NCI-H2107 treated with DMSO at 0.1 percent for 48 hours (cell line): ENCODE results near the gene GNG13.
"Not testable (repeated sequence)": the region's sequence is repeated elsewhere in the genome, so short reads cannot be mapped to it uniquely, and the experiment has no call there.

ENCODE experiments used
- DNase-seq: peaks from one replicate; lab custom pipeline; 2025; ENCODE audit not compliant: unreplicated experiment; lab: John Stamatoyannopoulos, UW

Gene GNG13, protein sequence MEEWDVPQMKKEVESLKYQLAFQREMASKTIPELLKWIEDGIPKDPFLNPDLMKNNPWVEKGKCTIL

DNA sequence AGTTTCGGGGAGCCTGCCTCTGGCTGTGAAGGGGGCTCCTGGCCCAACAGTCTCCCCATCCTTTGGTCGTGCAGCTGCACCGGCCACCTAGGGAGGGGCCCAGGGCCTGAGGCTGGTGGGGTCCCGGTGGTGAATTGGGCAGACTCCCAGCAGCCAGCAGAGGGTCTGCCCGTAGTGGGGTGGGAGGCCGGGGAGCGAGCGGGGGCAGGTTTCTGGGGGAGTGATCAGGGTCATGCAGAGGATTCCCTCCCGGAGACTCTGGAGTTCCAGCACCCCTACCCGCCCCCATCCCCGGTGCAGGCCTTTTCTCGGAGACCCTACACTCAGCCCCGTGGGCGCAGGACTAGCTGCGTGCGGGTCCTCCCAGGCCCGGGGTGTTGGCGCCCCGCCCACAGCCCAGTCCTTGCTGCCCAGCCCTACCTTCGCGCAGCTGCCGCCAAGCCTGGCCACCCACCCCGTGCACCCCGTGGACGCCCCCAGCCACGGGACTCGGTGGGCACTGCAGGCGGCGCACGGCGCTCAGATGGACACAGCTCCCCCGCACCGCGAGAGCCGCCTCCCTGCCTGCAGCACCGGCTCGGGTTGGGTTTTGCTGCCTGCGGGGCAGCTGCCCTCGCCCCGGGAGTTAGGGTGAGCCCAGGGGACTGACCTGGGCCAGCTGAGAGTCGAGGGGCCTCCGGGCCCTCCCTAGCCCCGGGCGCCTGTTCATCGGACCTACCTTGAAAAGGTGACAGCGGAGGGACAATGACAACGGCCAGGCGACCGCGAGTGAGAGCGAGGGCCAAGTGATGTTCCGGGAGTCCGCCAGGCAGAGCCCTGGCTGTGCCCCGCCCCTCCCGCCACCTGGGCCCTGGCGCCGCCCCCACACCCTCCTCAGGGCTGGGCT, at the start of gene GNG13:
Gene GNG13 (minus strand): TSS at position 787 of the 886 bp plus-strand sequence. CDS start 1,657 bp downstream, outside the sequence.
- no peak for DNase-seq

DNA sequence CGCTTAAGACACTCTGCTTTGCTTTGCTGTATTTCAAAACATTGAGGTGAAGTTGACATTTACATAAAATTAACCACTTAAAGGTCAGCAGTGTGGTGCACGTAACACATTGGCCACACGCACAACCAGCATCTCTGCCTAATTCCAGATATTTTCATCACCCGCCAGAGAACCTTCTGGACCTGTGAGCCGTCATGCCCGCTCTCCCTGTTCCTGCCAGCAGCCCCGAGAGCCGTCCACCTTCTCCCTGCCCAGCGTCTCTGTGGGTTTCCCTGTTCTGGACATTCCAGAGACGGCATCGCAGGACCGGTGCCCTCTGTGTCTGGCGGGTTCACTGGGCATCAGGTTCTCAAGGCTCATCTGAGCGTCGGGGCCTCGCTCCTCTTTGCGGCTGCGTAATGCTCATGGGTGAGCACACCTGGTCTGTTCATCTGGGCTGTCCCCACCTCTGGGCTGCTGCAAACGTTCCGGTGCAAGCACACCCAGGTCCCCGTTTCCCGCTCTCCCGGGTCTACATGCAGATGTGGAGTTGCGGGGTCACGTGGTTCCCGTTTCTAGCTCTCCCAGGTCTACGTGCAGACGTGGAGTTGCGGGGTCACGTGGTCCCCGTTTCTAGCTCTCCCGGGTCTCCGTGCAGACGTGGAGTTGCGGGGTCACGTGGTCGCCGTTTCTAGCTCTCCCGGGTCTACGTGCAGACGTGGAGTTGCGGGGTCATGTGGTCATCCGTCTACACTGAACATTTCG, 48.1 kb upstream of the GNG13 start:
- DNase-seq, result no peak

DNA sequence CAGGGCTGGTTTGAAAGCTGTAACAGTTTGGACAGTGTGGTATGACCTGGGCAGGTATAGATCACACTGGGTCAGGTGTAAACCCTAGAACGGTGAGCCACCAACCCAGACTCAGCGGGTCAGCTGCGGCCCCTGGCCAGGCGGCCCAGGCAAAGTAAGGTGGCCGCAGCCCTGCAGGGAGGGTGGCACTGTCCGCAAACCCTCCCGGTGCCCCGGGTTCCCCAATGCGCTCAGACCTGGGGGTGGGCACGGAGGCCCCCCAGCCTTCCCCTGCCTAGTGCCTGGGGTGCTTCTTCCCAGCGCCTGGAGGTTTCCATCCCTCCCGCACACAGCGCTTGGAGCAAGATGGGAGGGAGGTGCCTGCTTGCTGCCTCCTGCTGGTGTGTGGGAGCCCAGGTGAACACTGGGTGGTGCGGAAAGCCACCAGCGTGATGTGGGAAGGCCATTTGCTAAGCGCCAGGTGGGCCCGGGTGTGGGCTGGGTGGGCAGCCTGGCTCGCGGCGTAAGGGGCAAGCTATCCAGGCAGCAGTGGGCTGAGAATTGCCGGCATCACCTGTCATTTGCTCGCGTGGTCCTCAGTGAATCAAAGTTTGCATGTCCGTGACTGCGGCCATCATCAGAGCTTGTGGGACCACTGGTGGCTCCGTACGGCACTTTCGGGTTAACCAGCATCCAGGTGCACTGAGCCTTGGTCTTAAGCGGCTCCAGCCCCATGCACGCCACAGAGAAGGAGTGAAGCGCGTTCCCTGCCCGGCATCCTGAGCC, 47.3 kb upstream of the GNG13 start:
- DNase-seq, result no peak

DNA sequence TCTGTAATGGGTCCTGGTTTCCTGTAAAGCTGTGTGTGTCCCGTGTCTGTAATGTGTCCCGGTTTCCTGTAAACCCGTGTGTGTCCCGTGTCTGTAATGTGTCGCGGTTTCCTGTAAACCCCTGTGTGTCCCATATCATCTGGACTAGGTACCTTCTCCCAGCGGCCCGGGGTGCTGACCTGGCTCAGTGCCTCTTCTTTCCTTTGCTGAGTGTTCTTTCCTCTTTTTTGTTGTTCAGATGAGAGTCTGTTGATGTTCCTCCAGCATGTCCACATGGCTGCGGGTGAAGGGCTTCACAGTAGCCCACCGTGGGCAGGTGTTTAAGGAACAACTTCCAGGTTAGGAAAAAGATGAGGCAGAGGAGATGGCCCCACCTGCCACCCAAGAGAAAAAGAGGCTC, 46.6 kb upstream of the GNG13 start:
- DNase-seq, result no peak

DNA sequence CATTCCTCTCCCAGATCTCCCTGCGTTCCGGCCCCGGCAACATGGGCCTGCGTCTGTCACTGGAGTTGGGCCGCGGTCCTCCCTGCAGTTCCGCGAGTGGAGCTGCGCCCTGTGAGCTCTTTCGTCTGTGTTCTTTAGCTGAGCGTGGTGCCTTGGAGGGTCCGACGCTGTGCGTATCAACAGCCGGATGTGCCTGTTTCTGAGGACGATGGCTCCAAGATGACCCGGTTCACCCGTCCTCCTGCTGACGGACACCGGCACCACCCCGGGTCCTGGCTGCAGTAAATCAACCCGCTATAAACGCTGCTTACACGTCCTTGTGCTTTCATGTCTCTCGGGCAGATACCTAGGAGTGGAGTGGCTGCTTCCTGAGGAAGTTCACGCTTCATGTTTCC, 44.8 kb upstream of the GNG13 start:
- DNase-seq, result no peak

DNA sequence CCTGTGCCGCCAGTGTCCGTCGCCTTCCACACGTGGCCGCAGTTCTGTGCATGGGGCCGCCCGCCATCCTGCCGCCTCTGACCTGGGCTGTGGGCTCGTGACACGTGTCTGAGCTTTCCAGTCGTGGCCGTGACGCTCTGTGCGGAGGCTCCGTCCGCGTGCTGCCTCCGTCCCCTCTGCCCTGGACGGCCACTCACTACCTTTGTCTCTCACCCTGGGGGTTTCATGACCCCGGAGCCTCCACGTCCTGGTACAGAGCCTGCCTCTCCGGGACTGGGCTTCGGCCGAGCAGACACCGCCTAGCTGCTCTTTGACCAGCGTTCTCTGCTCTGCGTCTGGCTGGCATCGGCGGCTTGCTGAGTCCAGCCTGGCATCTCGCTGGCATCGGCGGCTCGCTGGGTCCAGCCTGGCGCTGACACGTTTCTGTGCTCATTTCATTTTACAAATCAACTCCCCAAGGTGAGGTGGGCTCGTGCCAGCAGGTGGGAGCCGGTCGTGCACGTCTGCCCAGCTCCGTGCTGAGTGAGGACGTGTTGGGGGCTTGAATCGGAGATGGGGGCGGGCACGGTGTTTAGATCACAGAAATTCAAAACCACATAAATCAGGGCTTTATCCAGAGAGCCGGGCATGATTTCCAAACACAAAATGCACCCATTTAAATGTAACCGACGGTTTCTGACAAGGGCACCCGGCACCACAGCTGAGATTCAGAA, 44.3 kb upstream of the GNG13 start:
- no peak for DNase-seq

DNA sequence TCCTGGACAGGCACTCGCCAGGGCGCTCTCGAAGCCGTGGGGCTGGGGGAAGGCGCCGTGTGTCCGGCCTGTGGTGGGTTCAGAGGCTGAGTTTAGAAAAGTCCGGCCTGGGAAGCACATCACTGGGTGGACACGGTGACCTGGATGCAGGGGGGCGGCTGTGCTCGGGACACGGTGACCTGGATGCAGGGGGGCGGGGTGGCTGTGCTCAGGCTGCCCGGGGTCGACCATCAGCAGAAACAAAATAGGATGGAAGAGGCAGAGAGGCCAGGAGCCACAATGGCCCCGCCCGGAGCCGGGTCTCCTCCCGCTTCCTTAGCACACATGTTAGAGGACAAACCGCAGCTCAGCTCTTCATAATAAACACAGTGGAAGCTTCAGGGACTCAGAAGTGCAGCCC, 43.2 kb upstream of the GNG13 start:
- DNase-seq, result no peak

DNA sequence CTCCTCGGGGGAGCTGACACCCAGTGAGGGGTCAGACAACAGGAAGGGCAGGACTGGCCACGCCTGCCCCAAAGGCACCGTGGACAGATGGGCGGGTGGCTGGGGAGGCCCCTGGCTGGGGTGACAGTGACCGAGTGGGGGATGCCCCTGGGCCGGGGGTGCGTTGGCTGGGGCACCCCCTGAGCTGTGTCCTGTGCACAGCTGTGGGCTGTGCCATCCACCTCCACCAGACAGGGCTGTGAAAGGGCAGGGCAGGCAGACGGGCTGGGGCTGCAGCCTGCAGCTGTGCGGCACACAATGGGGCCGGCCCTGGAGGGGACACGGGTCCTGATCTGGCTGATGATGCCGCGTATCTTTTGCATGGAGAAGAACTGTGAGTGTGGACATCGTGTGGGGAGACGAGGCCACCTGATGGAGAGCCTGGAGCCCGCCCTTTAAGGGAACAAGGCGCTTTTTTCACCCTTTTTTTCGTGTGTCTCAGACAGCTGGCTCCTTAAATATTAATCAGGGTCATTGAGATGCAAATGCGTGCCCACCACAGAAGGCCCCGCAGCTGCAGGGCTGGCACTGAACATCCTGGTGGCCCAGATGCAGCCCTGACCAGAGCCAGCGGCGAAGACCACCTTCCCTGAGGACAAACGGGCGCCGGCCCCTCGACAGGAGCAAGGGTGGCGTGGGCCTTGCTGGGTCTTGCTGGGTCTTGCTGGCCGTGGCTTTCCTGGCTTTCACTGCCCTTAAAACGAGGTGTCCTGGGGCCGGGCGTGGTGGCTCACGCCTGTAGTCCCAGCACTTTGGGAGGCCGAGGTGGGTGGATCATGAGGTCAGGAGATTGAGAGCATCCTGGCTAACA, 42.4 kb upstream of the GNG13 start:
- no peak for DNase-seq

DNA sequence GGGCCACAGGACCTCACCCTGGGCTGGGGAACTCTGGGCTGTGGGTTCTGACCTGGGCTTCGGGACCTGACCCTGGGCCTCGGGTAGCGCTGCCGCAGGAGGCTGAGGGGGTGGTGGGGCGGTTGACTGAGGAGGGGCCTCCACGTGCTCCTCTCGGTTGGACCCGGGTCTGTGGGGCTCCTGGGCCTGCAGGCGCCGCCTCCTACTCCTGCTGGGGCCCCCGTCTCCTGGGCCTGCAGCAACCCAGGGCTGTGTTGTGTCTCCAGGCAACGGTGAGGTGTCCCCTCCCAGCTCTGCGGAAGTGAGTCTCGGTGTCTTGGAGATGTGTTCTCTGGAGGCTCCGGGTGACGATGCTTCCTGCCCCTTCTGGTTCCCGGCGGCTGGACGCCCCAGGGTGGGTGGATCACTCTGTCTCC, 41.5 kb upstream of the GNG13 start:
- no peak for DNase-seq

DNA sequence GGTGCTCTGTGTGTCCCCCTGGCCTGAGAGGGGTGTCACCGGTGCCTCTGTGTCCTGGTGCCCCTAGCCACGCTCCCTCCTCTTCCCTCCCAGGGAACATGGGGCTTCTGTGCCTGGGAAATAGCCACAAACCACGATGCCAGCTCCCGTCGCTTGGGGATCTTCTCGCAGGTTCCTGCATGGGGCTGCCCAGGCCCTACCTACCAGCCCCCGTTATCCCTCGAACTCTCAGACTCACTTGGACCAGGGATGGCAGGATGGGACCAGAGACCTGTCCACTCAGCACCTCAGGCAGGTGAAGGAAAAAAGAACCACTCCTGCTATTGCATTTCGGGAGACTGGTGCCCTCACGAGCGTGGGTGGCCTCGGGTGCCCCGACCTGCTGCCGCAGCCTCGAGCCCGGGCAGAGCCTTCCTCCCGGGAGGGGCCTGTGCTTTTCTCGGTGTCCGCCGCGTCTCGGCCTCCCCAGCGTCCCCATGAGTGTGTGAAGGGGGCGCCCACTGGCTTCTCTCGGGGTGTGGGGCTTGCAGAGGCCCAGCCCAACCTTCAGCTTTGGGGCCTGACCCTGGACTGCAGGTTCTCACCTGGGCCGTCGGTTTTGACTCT, 41.0 kb upstream of the GNG13 start:
- no peak for DNase-seq

DNA sequence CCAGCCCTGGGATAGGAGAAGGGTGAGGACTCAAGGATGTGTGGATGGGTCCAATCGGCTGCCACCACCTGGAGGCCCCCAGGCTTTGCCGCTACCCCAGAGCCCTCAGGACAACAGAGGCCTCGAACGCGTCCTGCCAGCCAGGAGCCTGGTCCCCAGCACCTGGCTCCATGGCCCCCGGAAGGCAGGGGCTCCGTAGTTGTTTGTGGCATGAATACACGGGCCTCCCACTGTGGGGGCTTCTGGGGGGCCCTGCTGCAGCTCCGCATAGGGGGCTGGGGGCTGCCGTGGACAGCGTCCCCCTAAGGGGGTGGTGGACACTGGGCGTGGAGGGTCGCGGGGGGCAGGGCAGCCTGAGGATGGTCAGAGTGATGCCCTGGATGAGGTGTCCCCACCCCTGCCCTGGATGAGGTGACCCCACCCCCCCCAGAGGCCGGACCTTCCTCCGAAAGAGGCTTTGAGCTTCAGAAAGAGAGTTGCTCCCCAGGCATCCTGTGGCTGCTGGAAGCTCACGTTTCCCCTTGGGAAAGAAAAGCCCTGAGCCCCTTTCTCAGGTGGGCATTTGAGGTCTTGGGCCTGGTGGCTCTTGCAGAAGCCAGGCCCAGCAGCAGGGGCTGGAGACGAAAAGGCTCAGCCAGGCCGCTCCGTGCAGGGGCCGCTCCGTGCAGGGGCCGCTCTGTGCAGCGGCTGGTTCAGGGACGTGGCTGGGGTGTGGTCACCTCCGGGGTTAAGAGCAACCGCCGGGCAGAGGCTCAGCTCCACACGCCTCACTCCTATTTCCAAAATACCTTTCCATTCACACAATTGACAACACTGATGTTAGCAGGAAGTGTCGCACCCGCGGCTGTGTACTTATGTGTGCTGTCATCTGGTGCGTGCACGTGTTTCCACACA, 40.3 kb upstream of the GNG13 start:
- no peak for DNase-seq

DNA sequence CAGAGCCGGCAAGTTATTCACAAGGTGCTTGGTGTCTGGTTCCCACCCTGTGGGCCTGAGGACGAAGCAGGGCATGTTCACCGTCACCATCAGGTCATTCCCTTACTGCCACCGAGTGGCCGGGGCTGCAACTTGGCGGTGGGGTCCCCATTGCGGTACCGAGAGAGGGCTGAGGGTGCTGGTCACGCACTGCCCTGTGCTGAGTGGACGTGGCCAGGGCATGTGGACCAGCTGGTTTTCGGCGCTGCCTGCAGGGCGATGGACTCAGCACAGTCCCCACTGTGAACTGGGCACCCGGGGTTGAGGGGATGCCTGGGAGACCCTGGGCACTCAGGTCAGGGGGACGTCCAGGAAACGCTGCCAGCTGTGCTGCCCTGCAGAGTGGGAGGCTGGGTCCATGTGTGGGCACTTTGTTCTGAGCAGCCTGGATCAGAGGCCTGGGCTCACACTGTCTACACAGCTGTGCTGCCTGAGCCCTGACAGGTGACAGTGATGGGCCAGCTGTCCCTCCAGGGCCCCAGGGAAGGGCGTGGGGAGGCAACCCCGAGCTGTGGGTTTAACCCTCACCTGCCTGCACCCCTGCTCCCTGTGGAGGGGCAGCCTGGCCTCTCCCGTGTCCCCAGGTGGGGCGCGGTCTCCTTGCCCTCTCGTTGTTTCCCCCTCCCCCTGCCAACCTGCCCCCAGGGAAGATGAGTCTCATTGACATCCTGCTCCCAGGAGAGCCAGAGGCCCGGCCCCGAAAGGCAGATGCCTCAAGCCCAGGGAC, 39.3 kb upstream of the GNG13 start:
- DNase-seq, result no peak

DNA sequence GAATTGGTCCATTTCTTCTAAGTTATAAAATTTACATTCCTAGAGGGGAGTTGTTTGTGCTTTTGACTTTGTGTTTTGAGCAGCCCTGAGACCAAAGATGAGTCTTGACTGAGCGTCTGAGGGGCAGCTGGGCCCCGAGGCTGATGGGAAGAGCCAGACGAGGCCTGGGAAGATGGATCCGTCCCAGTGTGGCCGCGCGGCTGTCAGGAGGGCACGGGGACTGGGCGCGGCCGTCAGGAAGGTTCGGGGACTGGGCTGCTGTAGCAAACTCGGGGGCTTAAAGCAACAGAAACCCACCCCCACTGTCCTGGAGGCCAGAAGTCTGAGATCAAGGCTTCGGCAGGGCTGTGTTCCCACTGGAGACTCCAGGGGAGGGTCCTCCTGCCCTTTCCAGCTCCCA, 38.2 kb upstream of the GNG13 start:
- DNase-seq, result no peak

DNA sequence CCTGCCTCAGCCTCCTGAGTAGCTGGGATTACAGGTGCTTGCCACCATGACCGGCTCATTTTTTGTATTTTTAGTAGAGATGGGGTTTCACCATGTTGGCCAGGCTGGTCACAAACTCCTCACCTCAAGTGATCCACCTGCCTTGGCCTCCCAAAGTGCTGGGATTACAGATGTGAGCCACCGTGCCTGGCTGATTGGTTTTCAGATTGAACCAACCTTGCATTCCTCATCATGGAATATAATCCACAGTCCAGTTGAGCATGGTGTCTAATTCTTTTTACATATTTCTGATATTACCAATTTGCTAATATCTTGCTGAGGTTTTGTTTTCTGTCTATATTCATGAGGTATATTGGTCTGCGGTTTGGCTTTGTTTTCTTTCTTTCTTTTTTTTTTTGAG, 36.3 kb upstream of the GNG13 start:
- DNase-seq, result not testable (repeated sequence)

DNA sequence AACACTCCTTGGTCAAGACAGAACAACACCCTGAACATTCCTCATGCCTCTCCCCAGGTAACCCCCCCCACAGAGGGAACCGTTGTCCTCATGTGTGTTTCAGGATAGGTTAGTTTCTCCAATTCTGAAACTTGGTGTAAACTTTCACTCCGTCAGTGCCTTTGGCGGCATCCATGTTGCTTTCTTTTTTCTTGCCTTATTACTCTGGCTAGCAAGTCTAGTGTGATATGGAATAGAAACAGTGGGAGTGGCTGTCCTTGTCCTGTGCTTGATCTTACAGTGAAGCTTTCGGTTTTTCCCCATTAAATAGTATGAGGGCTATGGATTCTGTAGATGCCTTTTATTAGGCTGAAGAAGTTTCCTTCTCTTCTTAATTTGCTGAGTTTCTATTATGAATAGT, 35.7 kb upstream of the GNG13 start:
- no peak for DNase-seq

DNA sequence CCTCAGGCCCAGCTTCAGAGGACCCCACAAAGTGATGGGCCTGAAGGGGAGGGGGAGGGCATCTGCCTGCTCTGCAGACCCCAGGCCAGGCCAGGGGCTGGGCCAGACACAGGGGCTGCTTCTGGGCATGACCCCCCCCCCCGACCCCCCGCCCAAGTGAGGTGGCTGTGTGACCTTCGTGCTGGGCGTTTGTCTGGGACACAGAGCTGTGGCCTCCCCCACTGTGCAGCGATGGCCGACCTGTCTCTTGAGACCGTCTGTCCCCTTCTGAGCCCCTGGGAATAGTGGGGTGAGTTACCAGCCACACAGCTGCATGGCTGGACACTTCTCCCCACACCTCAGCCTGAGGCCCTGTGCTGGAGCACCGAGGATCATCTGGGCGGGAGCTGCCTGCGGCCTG, 34.8 kb upstream of the GNG13 start:
- no peak for DNase-seq

DNA sequence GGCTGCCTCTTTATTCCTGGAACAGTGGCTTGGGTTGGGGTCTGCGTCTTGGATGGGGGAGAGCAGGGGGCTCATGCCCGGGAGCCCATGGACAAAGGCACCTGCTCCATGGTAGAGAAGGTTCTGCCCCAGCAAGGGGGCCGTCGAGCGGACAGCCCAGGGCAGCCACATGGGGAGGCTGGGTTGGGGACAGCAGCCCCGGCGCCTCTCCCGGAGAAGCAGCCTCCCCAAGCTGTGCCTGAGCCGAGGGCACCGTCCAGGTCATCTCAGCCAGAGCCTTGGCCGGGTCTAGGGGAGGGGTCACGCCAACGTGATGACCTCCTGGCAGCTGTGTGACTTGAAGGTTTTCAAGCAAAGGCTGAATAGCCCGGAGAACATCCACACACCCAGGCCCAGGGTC, 32.9 kb upstream of the GNG13 start:
- DNase-seq, result no peak
